ENCODE measurements around the gene CEP131. TPM values are rescaled to one million over a fixed set of nuclear protein-coding genes. Genes with fewer than 3 reads are reported as not detected.

Gene CEP131
- total and polyA plus RNA-seq, 2 of the 8 experiments (the other 6 are each of a cell fraction or from before 2014, with no cell fraction given): 5.9 to 23.2 TPM

DNA sequence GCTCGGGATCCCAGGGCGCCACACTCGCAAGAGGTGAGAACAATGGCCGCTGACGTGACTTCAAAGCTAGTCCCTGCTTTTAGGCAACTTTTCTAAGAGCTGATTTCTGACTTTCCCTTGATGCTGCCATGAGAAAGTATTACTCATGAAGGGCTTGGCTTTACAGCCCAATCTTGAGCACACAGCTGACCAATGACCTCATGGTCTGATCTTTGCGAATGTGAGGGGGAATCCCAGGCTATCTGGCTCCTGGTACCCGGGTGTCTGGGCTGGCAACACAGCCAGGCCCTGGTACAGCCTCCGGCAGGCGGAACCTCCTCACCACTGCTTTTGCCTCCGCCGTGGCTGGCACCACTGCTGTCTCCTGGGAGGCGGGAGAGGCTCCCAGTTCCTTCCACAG, 33.9 kb upstream of the CEP131 start:
- no peak overlapping the region for H3K27ac ChIP-seq (ENCODE audit: low read depth, low read length)
- CTCF ChIA-PET (ENCODE audit: partially characterized antibody): interaction anchor here (0.7 to 7.0 kb wide), 13 partner anchors 10 to 345 kb away, joined by 3 to 50 read pairs (median 4); no protein-coding TSS in a partner anchor
- FAIRE-seq: no peak
- H3K79me1 ChIP-seq (ENCODE audit: low read depth, low read length): no peaks in the 10 kb centered on the region
- no peak for DNase-seq (ENCODE audit: low read depth in 1 of 2, low spot score in 2 of 2)
- no peak overlapping the region; a peak in 1 of 7 replicates for H3K9ac ChIP-seq (replicated peaks in 1 of 4; ENCODE audit: extremely low read depth in 1 of 4, low read depth in 3 of 4, low read length in 3 of 4)
- H2BK5ac ChIP-seq (ENCODE audit: low read depth, low read length): no peak overlapping the region
- H3K56ac ChIP-seq (replicated peaks; ENCODE audit: insufficient read length, low read depth, low read length): no peak overlapping the region
- no peak overlapping the region for H2BK120ac ChIP-seq (replicated peaks; ENCODE audit: low read depth, low read length)
- H4K20me1 ChIP-seq (replicated peaks in 1 of 2; ENCODE audit: control insufficient read depth in 1 of 2, insufficient read depth in 2 of 2, low read length in 2 of 2): peaks cover 0 to 14% of the 10 kb centered on the region in 2 experiments
- H3K4ac ChIP-seq (replicated peaks; ENCODE audit: insufficient read length, low read depth, low read length): no peak overlapping the region
- H3K36me3 ChIP-seq (ENCODE audit: control insufficient read depth in 2 of 4, insufficient read depth in 4 of 4, low read length in 3 of 4): peaks cover 0 to 7% (median 4%) of the 10 kb centered on the region in 4 experiments; a peak in 3 of 8 replicates
- WGBS, 2 experiments (ENCODE audit: extremely low coverage in 1 of 2, insufficient coverage in 1 of 2, insufficient read length in 1 of 2, insufficient replicate concordance in 2 of 2, low coverage in 1 of 2, low lambda C conversion rate in 2 of 2, missing lambda C conversion rate in 1 of 2): 95% methylated on average over 12 of the region's 12 CpGs; no CpG with 5 or more reads in 1 of the 2 experiments
- no peak overlapping the region for H2AK5ac ChIP-seq (ENCODE audit: low read depth, low read length)
- H3K27me3 ChIP-seq (replicated peaks in 1 of 4; ENCODE audit: control insufficient read depth in 3 of 4, extremely low read depth in 1 of 4, insufficient read depth in 3 of 4, low read length in 3 of 4): no peaks in the 10 kb centered on the region
- no peak overlapping the region for H2BK15ac ChIP-seq (ENCODE audit: low read length)
- H4K5ac ChIP-seq (ENCODE audit: insufficient read length, low read depth, low read length): no peak overlapping the region
- no peaks in the 10 kb centered on the region for H3K79me2 ChIP-seq (ENCODE audit: control insufficient read depth in 1 of 2, insufficient read depth in 2 of 2, low read length in 2 of 2)
- H2BK12ac ChIP-seq (ENCODE audit: low read depth, low read length): no peak overlapping the region
- H3K4me2 ChIP-seq (ENCODE audit: insufficient read depth in 1 of 2, low read depth in 2 of 2, low read length in 2 of 2): no peak overlapping the region
- peaks cover 6% of the 10 kb centered on the region; the same call in 1 of the 2 replicates for H3K23me2 ChIP-seq (ENCODE audit: low read depth, low read length)
- peaks cover 0 to 8% (median 2%) of the 10 kb centered on the region in 4 experiments; a peak in 3 of 7 replicates for H3K4me1 ChIP-seq (replicated peaks in 1 of 4; ENCODE audit: control insufficient read depth in 3 of 4, insufficient read depth in 4 of 4, low read length in 3 of 4)
- POLR2A ChIA-PET (ENCODE audit: partially characterized antibody): interaction anchor here (0.8 to 2.6 kb wide), 4 partner anchors 11 to 295 kb away, joined by 3 to 7 read pairs (median 4); partner anchors contain the start of genes FAAP100 and SLC38A10
- H3K4me3 ChIP-seq (ENCODE audit: extremely low read depth in 1 of 4, insufficient read depth in 2 of 4, low read depth in 3 of 4, low read length in 4 of 4): no peak overlapping the region
- H3K14ac ChIP-seq (ENCODE audit: insufficient read length): no peak overlapping the region
- H3K9me3 ChIP-seq (ENCODE audit: insufficient read depth in 2 of 2, low read depth in 1 of 2, low read length in 1 of 2): no peaks in the 10 kb centered on the region
- no peak overlapping the region for H2AFZ ChIP-seq (ENCODE audit: low read length)
- H2BK20ac ChIP-seq (ENCODE audit: low read length): no peak overlapping the region
- no peak overlapping the region for H4K8ac ChIP-seq (ENCODE audit: extremely low read depth, insufficient read depth, low read length)
- H4K91ac ChIP-seq (replicated peaks; ENCODE audit: insufficient read length, low read length): no peak overlapping the region
- H3K18ac ChIP-seq (ENCODE audit: extremely low read depth, low read length): no peak overlapping the region
- H3K23ac ChIP-seq (ENCODE audit: insufficient read length): no peak overlapping the region
- TF ChIP-seq MAFK (IDR thresholded peaks at IDR 0.05; ENCODE audit: low read depth, low read length) (no peak), ASH2L (IDR thresholded peaks at IDR 0.05; ENCODE audit: low read length) (no peak), BACH1 (IDR thresholded peaks at IDR 0.05; ENCODE audit: low read length) (no peak), GABPA (IDR thresholded peaks at IDR 0.05; ENCODE audit: borderline replicate concordance, insufficient read depth, low read length) (no peak), CBX8 (IDR thresholded peaks at IDR 0.05; ENCODE audit: borderline replicate concordance, low read depth, low read length) (no peak), RXRA (IDR thresholded peaks at IDR 0.05; ENCODE audit: insufficient read depth, low read depth, low read length) (no peak), RAD21 (IDR thresholded peaks at IDR 0.05 in 1 of 2, conservative IDR thresholded peaks at IDR 0.05 in 1 of 2; ENCODE audit: low read depth in 2 of 2, low read length in 2 of 2) (no peak), SP2 (IDR thresholded peaks at IDR 0.05; ENCODE audit: low read length) (no peak), EZH2 (IDR thresholded peaks at IDR 0.05; ENCODE audit: low read depth, low read length, severe bottlenecking) (no peak), PHF8 (conservative IDR thresholded peaks at IDR 0.05; ENCODE audit: low read depth, low read length) (no peak), KDM5A (IDR thresholded peaks at IDR 0.05; ENCODE audit: low read length) (no peak), POLR2AphosphoS5 (IDR thresholded peaks at IDR 0.05; ENCODE audit: low read depth, low read length) (no peak), YY1 (IDR thresholded peaks at IDR 0.05; ENCODE audit: low read depth, low read length) (no peak)
- TF ChIP-seq, protein P1, sequence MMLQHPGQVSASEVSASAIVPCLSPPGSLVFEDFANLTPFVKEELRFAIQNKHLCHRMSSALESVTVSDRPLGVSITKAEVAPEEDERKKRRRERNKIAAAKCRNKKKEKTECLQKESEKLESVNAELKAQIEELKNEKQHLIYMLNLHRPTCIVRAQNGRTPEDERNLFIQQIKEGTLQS (IDR thresholded peaks at IDR 0.05; ENCODE audit: insufficient read depth, low read depth, low read length): no peak

All from H1 (cell line).